ENCODE data around the gene RYR2.

- TF ChIP-seq CTCF (IDR thresholded peaks at IDR 0.05) (no peak), POLR2A (IDR thresholded peaks at IDR 0.05) (no peak)
These were observed 92.9 kb downstream of the RYR2 start for GRCh38 chr1:237134929-237135328.
